GM23338 (cell line): ENCODE measurements around the gene HNF4A. TPM values are rescaled to one million over a fixed set of nuclear protein-coding genes. Genes with fewer than 3 reads are reported as not detected.

ENCODE experiments used
- ATAC-seq: fragments of 200-7000 bp; cut with Tn5 transposase; 3 replicates; pipeline ENCODE4 v1.9.1; 2020
- DNase-seq: peaks from one replicate; pipeline ENCODE4 v3.0.0-alpha.2; 2015; ENCODE audit warnings: low spot score
- H2AFZ ChIP-seq: fragments of 200-600 bp; sonication (generic); 2 replicates; pipeline ENCODE4 v1.8.0; 2016; ENCODE audit warnings: antibody characterized with exemption, mild to moderate bottlenecking, moderate library complexity
- H3F3A ChIP-seq: fragments of 200-600 bp; sonication (generic); replicated peaks from 2 replicates; pipeline ENCODE4 v1.8.0; 2017; ENCODE audit warnings: antibody characterized with exemption, mixed run types, low read depth
- H3K27ac ChIP-seq: fragments of 200-600 bp; sonication (generic); 2 replicates; pipeline ENCODE4 v1.6.1; 2016; ENCODE audit warnings: low read depth
- H3K27me3 ChIP-seq: fragments of 200-600 bp; sonication (generic); 2 replicates; pipeline ENCODE4 v1.8.0; 2016; ENCODE audit warnings: mild to moderate bottlenecking, mixed run types, moderate library complexity; ENCODE audit not compliant: insufficient read depth
- H3K36me3 ChIP-seq: fragments of 200-600 bp; sonication (generic); 2 replicates; pipeline ENCODE4 v1.8.0; 2016; ENCODE audit warnings: mild to moderate bottlenecking; ENCODE audit not compliant: insufficient read depth
- H3K4me1 ChIP-seq: fragments of 200-600 bp; sonication (generic); 2 replicates; pipeline ENCODE4 v1.8.0; 2016; ENCODE audit warnings: mild to moderate bottlenecking, moderate library complexity; ENCODE audit not compliant: insufficient read depth
- H3K4me2 ChIP-seq: fragments of 200-600 bp; sonication (generic); 2 replicates; pipeline ENCODE4 v1.7.1; 2017; ENCODE audit warnings: mixed run types
- H3K4me3 ChIP-seq: fragments of 200-600 bp; sonication (generic); 2 replicates; pipeline ENCODE4 v1.6.1; 2016; ENCODE audit warnings: mixed run types
- H3K79me2 ChIP-seq: fragments of 200-600 bp; sonication (generic); replicated peaks from 2 replicates; pipeline ENCODE4 v1.8.0; 2017; ENCODE audit warnings: mild to moderate bottlenecking; ENCODE audit not compliant: insufficient read depth
- H3K9me2 ChIP-seq: fragments of 200-600 bp; sonication (generic); 2 replicates; pipeline ENCODE4 v1.8.0; 2017; ENCODE audit not compliant: insufficient read depth
- H4K20me1 ChIP-seq: fragments of 200-600 bp; sonication (generic); replicated peaks from 2 replicates; pipeline ENCODE4 v1.8.0; 2017; ENCODE audit warnings: mild to moderate bottlenecking; ENCODE audit not compliant: insufficient read depth
- H3K27ac Mint-ChIP-seq: 2 replicates; pipeline ENCODE4 v1.8.0; 2020; ENCODE audit warnings: inconsistent platforms, mild to moderate bottlenecking, moderate library complexity, mixed read lengths
- H3K27me3 Mint-ChIP-seq: 3 replicates; pipeline ENCODE4 v1.8.0; 2022; ENCODE audit warnings: low read depth, mild to moderate bottlenecking, moderate library complexity, mixed read lengths, inconsistent platforms; ENCODE audit not compliant: insufficient read depth, poor library complexity
- H3K36me3 Mint-ChIP-seq: 3 replicates; pipeline ENCODE4 v1.8.0; 2021; ENCODE audit warnings: low read depth, mild to moderate bottlenecking, inconsistent platforms, moderate library complexity, mixed read lengths
- H3K4me1 Mint-ChIP-seq: 3 replicates; pipeline ENCODE4 v1.8.0; 2020; ENCODE audit warnings: mild to moderate bottlenecking, inconsistent platforms, mixed read lengths
- H3K4me3 Mint-ChIP-seq: 3 replicates; pipeline ENCODE4 v1.8.0; 2021; ENCODE audit warnings: moderate library complexity, mild to moderate bottlenecking, inconsistent platforms, mixed read lengths
- H3K9me3 Mint-ChIP-seq: 3 replicates; pipeline ENCODE4 v1.8.0; 2020; ENCODE audit warnings: moderate library complexity, mild to moderate bottlenecking, inconsistent platforms, mixed read lengths
- JUNB ChIP-seq: IDR thresholded peaks from one replicate; pipeline ENCODE4 v1.6.1; 2016; ENCODE audit warnings: antibody characterized with exemption; ENCODE audit not compliant: unreplicated experiment
- NANOG ChIP-seq: IDR thresholded peaks from 2 replicates; pipeline ENCODE4 v1.6.1; 2016; ENCODE audit warnings: antibody characterized with exemption, borderline replicate concordance
- POLR2AphosphoS5 ChIP-seq: IDR thresholded peaks from 2 replicates; pipeline ENCODE4 v1.6.1; 2016; ENCODE audit warnings: antibody characterized with exemption, low read depth
- ZNF331 ChIP-seq: fragments of 250-450 bp; sonication (Bioruptor Pico); IDR thresholded peaks from 2 replicates; pipeline ENCODE4 v1.5.0; 2020; ENCODE audit warnings: low read depth, mild to moderate bottlenecking, moderate library complexity
- polyA plus RNA-seq: library from polyadenylated mRNA; unstranded; fragments of >200 nt; fragmentation: Nextera tagmentation; extraction: Ambion mirVana; gene quantifications from 2 replicates; pipeline ENCODE4 v1.2.1, GENCODE V29; 2016
- total RNA-seq: library from RNA; depleted of rRNA; stranded (reverse); fragments of >200 nt; shearing (Covaris generic); gene quantifications from 2 replicates; pipeline ENCODE4 v1.2.3, GENCODE V29; 2014
- TF ChIP-seq, protein P1 (sequence below): IDR thresholded peaks from one replicate; pipeline ENCODE4 v1.6.1; 2018; ENCODE audit warnings: antibody characterized with exemption; ENCODE audit not compliant: unreplicated experiment
- TF ChIP-seq, protein P2 (sequence below): IDR thresholded peaks from 2 replicates; pipeline ENCODE4 v1.6.1; 2016; ENCODE audit warnings: antibody characterized with exemption

HNF4A gene
- total and polyA plus RNA-seq, 2 experiments from 2014 or later: not detected

DNA sequence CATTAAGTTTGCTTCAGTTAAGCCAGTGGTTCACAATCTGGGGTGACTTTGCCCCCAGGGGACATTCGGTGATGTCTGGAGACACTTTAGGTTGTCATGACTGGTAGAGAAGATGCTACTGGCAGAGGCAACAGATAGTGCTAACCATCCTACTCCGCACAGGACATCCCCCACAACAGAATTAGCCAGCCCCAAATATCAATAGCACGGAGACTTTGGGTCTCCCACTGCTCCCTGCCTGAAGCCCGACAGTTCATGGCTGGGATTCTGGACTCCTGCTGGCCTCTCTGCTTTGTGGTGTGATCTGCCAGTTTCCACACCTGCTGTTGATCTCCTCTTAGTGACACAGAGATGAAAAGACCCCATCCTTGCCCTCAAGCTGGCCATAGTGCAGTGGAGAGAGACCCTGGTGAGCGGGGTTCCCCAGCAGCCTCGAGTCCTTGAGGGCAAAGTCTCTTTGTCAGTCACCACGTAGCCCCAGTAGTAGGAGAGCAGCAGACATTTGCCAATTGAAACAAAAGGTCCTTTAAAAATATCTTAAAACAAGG, 95.5 kb downstream of the HNF4A start:
- H3K27ac Mint-ChIP-seq: no peak overlapping the region

DNA sequence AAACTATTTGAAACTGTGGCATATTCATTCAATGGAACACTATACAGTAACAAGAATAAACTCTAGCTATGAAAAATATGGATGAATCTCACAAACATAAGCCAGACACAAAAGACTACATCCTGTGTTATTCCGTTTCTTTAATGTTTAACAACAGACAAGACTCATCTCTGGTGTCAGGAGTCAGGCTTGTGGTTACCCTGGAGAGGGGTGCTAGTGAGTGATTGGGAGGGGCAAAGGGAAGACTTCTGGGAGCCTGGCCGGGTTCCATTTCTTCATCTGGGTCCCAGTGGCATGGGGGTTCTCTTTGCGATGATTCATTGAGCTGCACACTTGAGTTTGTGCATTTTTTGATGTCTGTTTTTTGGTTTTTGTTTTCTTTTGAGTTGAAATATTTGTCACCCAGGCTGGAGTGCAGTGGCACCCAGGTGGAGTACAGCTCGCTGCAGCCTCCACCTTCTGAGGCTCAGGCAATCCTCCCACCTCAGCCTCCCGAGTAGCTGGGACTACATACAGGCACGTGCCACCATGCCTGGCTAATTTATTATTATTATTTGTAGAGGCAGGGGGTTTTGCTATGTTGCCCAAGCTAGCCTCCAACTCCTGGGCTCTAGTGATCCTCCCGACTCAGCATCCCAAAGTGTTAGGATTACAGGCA, 98.9 kb downstream of the HNF4A start:
- Histone ChIP-seq H4K20me1 (no peaks in the 10 kb centered on the region), H3K36me3 (no peaks in the 10 kb centered on the region), H3K9me2 (no peaks in the 10 kb centered on the region), H3K27me3 (no peaks in the 10 kb centered on the region), H3K79me2 (no peaks in the 10 kb centered on the region), H3K4me1 (no peaks in the 10 kb centered on the region), H3F3A (no peaks in the 10 kb centered on the region), H3K27ac (no peak overlapping the region), H2AFZ (no peak overlapping the region), H3K4me2 (no peak overlapping the region), H3K4me3 (no peak overlapping the region)
- Mint-ChIP-seq H3K4me1 (no peaks in the 10 kb centered on the region), H3K27me3 (peaks cover 7% of the 10 kb centered on the region), H3K4me3 (no peak overlapping the region), H3K36me3 (no peaks in the 10 kb centered on the region), H3K9me3 (no peaks in the 10 kb centered on the region; the same call in 2 of the 3 replicates), H3K27ac (no peak overlapping the region)
- TF ChIP-seq NANOG (no peak), ZNF331 (CRISPR knock-in tag) (no peak), JUNB (no peak)
- TF ChIP-seq, protein P1, sequence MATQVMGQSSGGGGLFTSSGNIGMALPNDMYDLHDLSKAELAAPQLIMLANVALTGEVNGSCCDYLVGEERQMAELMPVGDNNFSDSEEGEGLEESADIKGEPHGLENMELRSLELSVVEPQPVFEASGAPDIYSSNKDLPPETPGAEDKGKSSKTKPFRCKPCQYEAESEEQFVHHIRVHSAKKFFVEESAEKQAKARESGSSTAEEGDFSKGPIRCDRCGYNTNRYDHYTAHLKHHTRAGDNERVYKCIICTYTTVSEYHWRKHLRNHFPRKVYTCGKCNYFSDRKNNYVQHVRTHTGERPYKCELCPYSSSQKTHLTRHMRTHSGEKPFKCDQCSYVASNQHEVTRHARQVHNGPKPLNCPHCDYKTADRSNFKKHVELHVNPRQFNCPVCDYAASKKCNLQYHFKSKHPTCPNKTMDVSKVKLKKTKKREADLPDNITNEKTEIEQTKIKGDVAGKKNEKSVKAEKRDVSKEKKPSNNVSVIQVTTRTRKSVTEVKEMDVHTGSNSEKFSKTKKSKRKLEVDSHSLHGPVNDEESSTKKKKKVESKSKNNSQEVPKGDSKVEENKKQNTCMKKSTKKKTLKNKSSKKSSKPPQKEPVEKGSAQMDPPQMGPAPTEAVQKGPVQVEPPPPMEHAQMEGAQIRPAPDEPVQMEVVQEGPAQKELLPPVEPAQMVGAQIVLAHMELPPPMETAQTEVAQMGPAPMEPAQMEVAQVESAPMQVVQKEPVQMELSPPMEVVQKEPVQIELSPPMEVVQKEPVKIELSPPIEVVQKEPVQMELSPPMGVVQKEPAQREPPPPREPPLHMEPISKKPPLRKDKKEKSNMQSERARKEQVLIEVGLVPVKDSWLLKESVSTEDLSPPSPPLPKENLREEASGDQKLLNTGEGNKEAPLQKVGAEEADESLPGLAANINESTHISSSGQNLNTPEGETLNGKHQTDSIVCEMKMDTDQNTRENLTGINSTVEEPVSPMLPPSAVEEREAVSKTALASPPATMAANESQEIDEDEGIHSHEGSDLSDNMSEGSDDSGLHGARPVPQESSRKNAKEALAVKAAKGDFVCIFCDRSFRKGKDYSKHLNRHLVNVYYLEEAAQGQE: no peak
- DNase-seq (no peak), ATAC-seq (no peak)

More for the DNA sequence above, 95.5 kb downstream of the HNF4A start:
- Histone ChIP-seq H3K27me3 (no peaks in the 10 kb centered on the region), H3K27ac (no peak overlapping the region), H3K36me3 (no peaks in the 10 kb centered on the region), H4K20me1 (no peaks in the 10 kb centered on the region), H3K4me2 (no peak overlapping the region), H3K4me3 (no peak overlapping the region), H3K9me2 (no peaks in the 10 kb centered on the region), H3F3A (no peaks in the 10 kb centered on the region), H2AFZ (no peak overlapping the region), H3K4me1 (no peaks in the 10 kb centered on the region), H3K79me2 (no peaks in the 10 kb centered on the region)
- no peaks in the 10 kb centered on the region; the same call in 2 of the 3 replicates for H3K9me3 Mint-ChIP-seq
- H3K4me3 Mint-ChIP-seq: no peak overlapping the region
- no peaks in the 10 kb centered on the region for H3K36me3 Mint-ChIP-seq
- TF ChIP-seq POLR2AphosphoS5: no peak
- TF ChIP-seq, protein P2, sequence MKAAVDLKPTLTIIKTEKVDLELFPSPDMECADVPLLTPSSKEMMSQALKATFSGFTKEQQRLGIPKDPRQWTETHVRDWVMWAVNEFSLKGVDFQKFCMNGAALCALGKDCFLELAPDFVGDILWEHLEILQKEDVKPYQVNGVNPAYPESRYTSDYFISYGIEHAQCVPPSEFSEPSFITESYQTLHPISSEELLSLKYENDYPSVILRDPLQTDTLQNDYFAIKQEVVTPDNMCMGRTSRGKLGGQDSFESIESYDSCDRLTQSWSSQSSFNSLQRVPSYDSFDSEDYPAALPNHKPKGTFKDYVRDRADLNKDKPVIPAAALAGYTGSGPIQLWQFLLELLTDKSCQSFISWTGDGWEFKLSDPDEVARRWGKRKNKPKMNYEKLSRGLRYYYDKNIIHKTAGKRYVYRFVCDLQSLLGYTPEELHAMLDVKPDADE: no peak
- DNase-seq (no peak), ATAC-seq (no peak; the same call in none of the 3 replicates)
- H3K27me3 Mint-ChIP-seq: no peaks in the 10 kb centered on the region
- H3K4me1 Mint-ChIP-seq: no peaks in the 10 kb centered on the region
